ENCODE measurements around the gene DCDC1. TPM values are rescaled to one million over a fixed set of nuclear protein-coding genes. Genes with fewer than 3 reads are reported as not detected.
A peak's percentile ranks its signal among the peaks of the same experiment; 100 is the strongest.

Gene DCDC1
- total RNA-seq, 1 donor, result 0.18 TPM

DNA sequence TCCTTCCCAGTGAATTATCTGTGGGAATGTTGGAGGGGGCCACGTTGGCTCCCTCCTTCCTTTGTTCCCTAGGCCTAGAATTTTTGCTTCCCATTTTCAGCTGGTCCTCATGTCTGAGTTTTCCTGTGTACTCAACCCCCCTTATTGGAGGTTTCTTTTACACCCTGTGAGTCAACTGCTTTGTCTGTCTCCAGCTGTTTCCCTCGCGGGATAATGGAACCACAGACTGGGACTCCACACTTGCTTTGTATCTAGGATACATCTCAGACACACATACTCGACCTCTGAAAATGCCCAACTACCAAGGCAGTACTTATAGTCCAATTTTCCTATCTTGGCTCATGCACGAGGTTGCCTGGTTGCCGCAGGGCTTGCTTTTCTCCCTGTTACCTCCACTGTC, 430.7 kb downstream of the DCDC1 start:
- no peak overlapping the region for H3K4me3 ChIP-seq (ENCODE audit: low read depth, low read length)
- TF ChIP-seq, protein P1, sequence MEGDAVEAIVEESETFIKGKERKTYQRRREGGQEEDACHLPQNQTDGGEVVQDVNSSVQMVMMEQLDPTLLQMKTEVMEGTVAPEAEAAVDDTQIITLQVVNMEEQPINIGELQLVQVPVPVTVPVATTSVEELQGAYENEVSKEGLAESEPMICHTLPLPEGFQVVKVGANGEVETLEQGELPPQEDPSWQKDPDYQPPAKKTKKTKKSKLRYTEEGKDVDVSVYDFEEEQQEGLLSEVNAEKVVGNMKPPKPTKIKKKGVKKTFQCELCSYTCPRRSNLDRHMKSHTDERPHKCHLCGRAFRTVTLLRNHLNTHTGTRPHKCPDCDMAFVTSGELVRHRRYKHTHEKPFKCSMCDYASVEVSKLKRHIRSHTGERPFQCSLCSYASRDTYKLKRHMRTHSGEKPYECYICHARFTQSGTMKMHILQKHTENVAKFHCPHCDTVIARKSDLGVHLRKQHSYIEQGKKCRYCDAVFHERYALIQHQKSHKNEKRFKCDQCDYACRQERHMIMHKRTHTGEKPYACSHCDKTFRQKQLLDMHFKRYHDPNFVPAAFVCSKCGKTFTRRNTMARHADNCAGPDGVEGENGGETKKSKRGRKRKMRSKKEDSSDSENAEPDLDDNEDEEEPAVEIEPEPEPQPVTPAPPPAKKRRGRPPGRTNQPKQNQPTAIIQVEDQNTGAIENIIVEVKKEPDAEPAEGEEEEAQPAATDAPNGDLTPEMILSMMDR (IDR thresholded peaks at IDR 0.05; ENCODE audit: insufficient read depth, low read length), result no peak
- DNase-seq (ENCODE audit: low read depth), result no peak

DNA sequence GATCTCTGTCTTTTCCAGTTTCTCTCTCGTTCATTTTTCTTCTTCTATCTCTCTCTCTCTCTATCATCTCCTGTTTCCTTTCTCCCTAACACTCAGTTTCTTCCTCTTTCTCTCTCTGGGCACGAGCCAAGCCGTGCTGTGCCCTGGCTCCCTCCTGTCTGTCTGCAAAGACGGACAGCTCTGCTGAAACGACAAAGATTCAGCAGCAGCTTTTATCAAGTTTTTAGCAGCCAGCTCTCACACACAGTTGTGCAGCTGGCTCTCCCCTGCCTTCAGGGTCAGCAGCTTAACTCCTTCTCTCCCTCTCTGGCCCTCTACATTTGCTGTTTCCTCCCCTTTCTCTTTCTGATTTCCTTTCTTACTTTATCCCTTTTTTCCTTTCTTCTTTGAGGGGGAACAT, 431.4 kb downstream of the DCDC1 start:
- DNase-seq (ENCODE audit: low read depth), result no peak
- H3K4me3 ChIP-seq (ENCODE audit: low read depth, low read length), result no peak overlapping the region
- TF ChIP-seq, protein P1 (IDR thresholded peaks at IDR 0.05; ENCODE audit: insufficient read depth, low read length), result no peak

DNA sequence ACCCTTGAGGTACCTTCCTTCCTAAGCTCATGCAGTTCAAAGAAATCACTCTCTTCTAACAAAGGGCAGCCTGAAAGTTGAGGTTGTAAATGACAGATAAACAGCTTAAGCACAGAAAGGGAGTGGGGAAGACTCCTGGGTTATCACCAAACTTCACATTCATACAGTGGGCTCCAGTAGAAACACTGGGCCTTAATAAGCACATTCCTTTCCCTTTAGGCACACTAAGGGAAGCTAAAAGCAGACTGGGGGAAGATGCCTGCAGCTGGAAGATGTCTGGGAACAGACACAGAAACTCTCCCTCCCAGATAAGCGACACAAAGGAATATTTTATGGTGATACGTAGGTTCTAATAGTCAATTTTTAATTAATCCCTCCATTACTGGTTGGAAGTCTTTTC, 433.0 kb downstream of the DCDC1 start:
- peak; percentile 58 for DNase-seq (ENCODE audit: low read depth)
- no peak overlapping the region for H3K4me3 ChIP-seq (ENCODE audit: low read depth, low read length)
- TF ChIP-seq, protein P1 (IDR thresholded peaks at IDR 0.05; ENCODE audit: insufficient read depth, low read length), result no peak

DNA sequence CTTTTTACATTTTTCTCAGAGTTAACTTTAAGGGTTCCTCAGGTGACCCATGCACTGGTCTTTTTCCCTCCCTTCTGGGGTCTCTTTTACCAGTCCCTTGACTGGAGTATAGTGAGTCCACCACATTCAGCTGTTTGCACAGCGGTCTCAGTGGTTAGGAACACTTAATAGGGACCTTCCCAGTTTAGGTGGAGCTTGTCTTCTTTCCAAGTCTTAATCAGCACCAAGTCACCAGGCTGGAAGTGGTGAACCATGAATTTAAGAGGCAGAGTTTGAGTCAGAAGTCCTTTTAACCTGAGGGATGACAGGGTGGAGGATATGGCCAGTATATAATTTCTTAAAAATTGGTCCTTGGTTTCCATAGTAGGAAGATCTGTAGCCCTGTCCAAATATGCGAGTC, 433.7 kb downstream of the DCDC1 start:
- no peak overlapping the region for H3K4me3 ChIP-seq (ENCODE audit: low read depth, low read length)
- peak; percentile 37 for DNase-seq (ENCODE audit: low read depth)
- TF ChIP-seq, protein P1 (IDR thresholded peaks at IDR 0.05; ENCODE audit: insufficient read depth, low read length), result no peak

DNA sequence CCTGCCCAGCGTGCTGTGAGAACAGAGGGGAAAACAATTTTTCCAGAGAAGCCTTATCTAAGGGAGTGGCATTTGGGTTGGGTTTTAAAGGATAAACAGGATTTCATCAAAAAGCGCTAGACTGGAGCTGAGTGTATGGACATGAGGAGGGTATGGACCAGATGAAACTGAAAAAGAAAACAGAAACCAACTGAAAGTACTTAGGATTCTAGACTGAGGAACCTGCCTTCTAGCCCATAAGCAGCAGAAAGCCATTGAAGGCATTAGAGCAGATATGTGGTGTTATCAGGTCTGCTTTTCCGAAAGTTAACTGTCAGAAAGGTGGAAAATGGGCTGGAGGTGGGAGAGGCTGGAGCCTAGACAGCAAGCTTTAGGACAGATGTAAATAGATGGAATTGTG, 443.4 kb downstream of the DCDC1 start:
- DNase-seq (ENCODE audit: low read depth), result no peak
- no peak overlapping the region for H3K4me3 ChIP-seq (ENCODE audit: low read depth, low read length)
- TF ChIP-seq, protein P1 (IDR thresholded peaks at IDR 0.05; ENCODE audit: insufficient read depth, low read length), result no peak

DNA sequence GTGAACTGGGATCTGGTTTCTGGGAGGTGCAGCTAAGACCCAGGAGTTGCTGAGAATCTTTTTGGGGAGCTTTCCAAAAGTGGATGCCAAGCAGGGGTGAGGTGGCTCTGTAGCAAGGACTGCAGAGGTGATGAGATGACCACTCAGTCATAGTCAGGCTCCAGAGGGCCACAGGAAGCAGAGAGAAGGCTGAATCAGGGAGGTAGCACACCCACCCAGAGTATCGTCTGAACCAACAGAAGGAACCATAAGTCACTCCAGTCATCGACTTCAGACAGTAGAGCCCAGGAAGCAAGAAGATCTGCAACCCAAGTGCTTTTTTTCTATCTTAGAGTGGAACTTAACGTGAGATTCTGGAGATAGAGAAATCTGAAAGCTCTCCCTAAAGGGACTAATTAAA, 447.7 kb downstream of the DCDC1 start:
- DNase-seq (ENCODE audit: low read depth), result no peak
- TF ChIP-seq, protein P1 (IDR thresholded peaks at IDR 0.05; ENCODE audit: insufficient read depth, low read length), result no peak
- no peak overlapping the region for H3K4me3 ChIP-seq (ENCODE audit: low read depth, low read length)

DNA sequence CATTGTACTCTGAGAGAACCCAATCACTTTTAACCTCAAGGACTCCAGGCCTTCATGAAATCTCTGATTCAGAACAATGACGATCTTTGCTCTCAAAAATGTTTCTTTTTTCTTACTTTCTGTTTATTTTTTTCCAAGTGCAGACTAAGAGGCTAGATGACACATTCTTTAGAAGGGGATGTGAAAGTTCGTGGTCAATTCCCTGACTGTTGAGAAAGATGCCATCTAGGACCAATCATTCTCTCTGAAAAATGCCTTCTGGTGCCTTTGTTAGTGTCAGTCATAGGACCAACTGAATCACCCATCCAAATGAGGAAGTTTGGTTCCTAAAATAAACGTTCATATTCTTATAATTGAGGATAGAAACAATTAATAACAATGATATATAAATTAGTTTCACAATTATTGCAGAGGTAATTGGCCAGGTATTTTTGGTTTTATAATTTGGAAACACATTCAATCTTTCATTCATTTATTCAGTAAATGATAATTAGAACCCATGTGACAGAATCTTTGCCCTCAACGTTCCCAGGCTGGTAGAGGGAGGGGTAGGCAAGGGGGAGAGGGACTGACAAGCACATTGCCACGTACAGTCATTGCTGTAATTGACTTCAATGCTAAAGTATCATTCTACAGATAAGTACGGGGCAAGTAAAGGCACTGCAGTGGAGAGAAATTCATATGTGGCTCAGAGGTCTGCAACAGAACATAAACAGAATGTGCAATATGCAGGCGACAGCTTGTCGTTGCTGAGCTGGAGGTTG, 450.0 kb downstream of the DCDC1 start:
- DNase-seq (ENCODE audit: low read depth), result peak; percentile 13
- H3K4me3 ChIP-seq (ENCODE audit: low read depth, low read length), result no peak overlapping the region
- TF ChIP-seq, protein P1 (IDR thresholded peaks at IDR 0.05; ENCODE audit: insufficient read depth, low read length), result no peak
